ENCODE results near the gene NR1D2. TPM values are rescaled to one million over a fixed set of nuclear protein-coding genes. Genes with fewer than 3 reads are reported as not detected.

Gene NR1D2
- total RNA-seq, 1 experiment from 2014 or later, result 24.0 TPM

GRCh38 chr3:23968463-23969184 lies 23.5 kb downstream of the NR1D2 start:
- Histone ChIP-seq H3K4me2 (ENCODE audit: insufficient read depth, insufficient read length, low read length) (no peak overlapping the region), H3K4ac (ENCODE audit: low read depth, low read length) (no peak overlapping the region), H3K14ac (ENCODE audit: insufficient read depth, low read length) (no peak overlapping the region), H3T11ph (ENCODE audit: low read length) (no peak overlapping the region), H3K27ac (ENCODE audit: insufficient read length, low read depth, low read length) (no peak overlapping the region), H2BK12ac (ENCODE audit: insufficient read length, low read depth, low read length) (no peak overlapping the region), H3K79me2 (ENCODE audit: insufficient read depth, low read length) (no peaks in the 10 kb centered on the region), H3K18ac (ENCODE audit: insufficient read length, low read depth, low read length) (no peak overlapping the region), H2AK5ac (ENCODE audit: insufficient read length, low read length) (no peak overlapping the region), H2BK120ac (ENCODE audit: low read depth, low read length, poor library complexity, severe bottlenecking) (no peak overlapping the region), H2BK5ac (ENCODE audit: insufficient read length, low read length) (no peak overlapping the region), H3K79me1 (ENCODE audit: insufficient read depth, low read depth, low read length, poor library complexity, severe bottlenecking) (peaks cover 2% of the 10 kb centered on the region), H3K23ac (ENCODE audit: insufficient read length, low read depth, low read length) (no peak overlapping the region), H4K20me1 (ENCODE audit: control insufficient read depth, insufficient read depth, insufficient read length) (no peaks in the 10 kb centered on the region), H3K27me3 (ENCODE audit: insufficient read depth, low read length) (no peaks in the 10 kb centered on the region), H2AFZ (ENCODE audit: low read length) (no peak overlapping the region), H4K5ac (ENCODE audit: insufficient read length, low read depth, low read length) (no peak overlapping the region), H3K56ac (ENCODE audit: insufficient read length, low read depth, low read length) (no peak overlapping the region), H3K9me3 (ENCODE audit: control insufficient read depth, low read depth, low read length) (no peaks in the 10 kb centered on the region), H3K23me2 (ENCODE audit: insufficient read length, low read depth, low read length, poor library complexity, severe bottlenecking) (no peaks in the 10 kb centered on the region), H4K8ac (replicated peaks; ENCODE audit: insufficient read length, low read depth, low read length) (no peak overlapping the region), H2BK15ac (ENCODE audit: low read depth, low read length) (no peak overlapping the region), H2BK20ac (ENCODE audit: low read depth, low read length, poor library complexity, severe bottlenecking) (no peak overlapping the region), H4K91ac (ENCODE audit: insufficient read length, low read depth, low read length) (no peak overlapping the region), H3K9ac (ENCODE audit: extremely low read depth, insufficient read length, low read length) (no peak overlapping the region), H3K4me1 (ENCODE audit: insufficient read depth, low read length) (no peaks in the 10 kb centered on the region)
- Mint-ChIP-seq H3K27ac (no peak overlapping the region), H3K9me3 (no peaks in the 10 kb centered on the region), H3K27me3 (ENCODE audit: low read depth) (no peaks in the 10 kb centered on the region), H3K36me3 (ENCODE audit: insufficient read depth in 1 of 3, low read depth in 3 of 3) (peaks cover 11 to 53% (median 50%) of the 10 kb centered on the region in 3 experiments; a peak in 6 of 7 replicates), H3K4me3 (no peak overlapping the region), H3K4me1 (no peaks in the 10 kb centered on the region)
- TF ChIP-seq CTCF (conservative IDR thresholded peaks at IDR 0.05), result no peak
- DNase-seq, result no peak
- WGBS (ENCODE audit: extremely low coverage, insufficient read length, low lambda C conversion rate), result no CpG with 5 or more reads among the region's 5 CpGs
